Sigmoid colon (tissue), 7 donors: Measurements from ENCODE around the gene PIGV. TPM values are rescaled to one million over a fixed set of nuclear protein-coding genes. Genes with fewer than 3 reads are reported as not detected.
A peak's percentile ranks its signal among the peaks of the same experiment; 100 is the strongest.

ENCODE experiments used
- DNase-seq: peaks from one replicate; pipeline ENCODE4 v3.0.0-alpha.2; 2019
- H3K27ac ChIP-seq, 4 donors: fragments of 200-600 bp; sonication (generic); one replicate each; pipeline ENCODE4 v1.5.1; 2016 to 2019; ENCODE audit warnings: mild to moderate bottlenecking in 1 of 4
- H3K27me3 ChIP-seq, 3 donors: fragments of 200-600 bp; sonication (generic); one replicate each; pipeline ENCODE4 v1.5.1; 2019; ENCODE audit warnings: mild to moderate bottlenecking in 1 of 3
- H3K36me3 ChIP-seq, 4 donors: fragments of 200-600 bp; sonication (generic); one replicate each; pipeline ENCODE4 v1.5.1; 2016 to 2019
- H3K4me1 ChIP-seq, 4 donors: fragments of 200-600 bp; sonication (generic); one replicate each; pipeline ENCODE4 v1.5.1; 2017 to 2019
- H3K4me3 ChIP-seq, 4 donors: fragments of 200-600 bp; sonication (generic); one replicate each; pipeline ENCODE4 v1.5.1; 2017 to 2019; ENCODE audit warnings: mild to moderate bottlenecking in 2 of 4, moderate library complexity in 1 of 4
- H3K9me3 ChIP-seq, 4 donors: fragments of 200-600 bp in 3 of 4; sonication (generic) in 3 of 4; one replicate each; pipeline versions ENCODE4 v1.5.1 to v1.6.1; 2013 to 2019
- CTCF ChIP-seq, 4 experiments: fragments of 450-650 bp in 3 of 4; fragments of 200-600 bp in 1 of 4; IDR thresholded peaks; one replicate each; pipeline ENCODE4 v1.5.1; 2016 to 2019; ENCODE audit warnings: antibody characterized with exemption in 4 of 4, mild to moderate bottlenecking in 3 of 4, moderate library complexity in 2 of 4
- EP300 ChIP-seq, 4 donors: sonication (generic); formaldehyde crosslinking; IDR thresholded peaks; one replicate each; pipeline ENCODE4 v1.6.1; 2017; ENCODE audit warnings: antibody characterized with exemption in 4 of 4
- POLR2A ChIP-seq, 2 donors: fragments of 450-650 bp; IDR thresholded peaks; one replicate each; pipeline ENCODE4 v1.6.1; 2016; ENCODE audit warnings: antibody characterized with exemption in 2 of 2, mild to moderate bottlenecking in 2 of 2, moderate library complexity in 2 of 2
- POLR2AphosphoS5 ChIP-seq, 4 donors: sonication (generic); formaldehyde crosslinking; IDR thresholded peaks; one replicate each; pipeline ENCODE4 v1.6.1; 2017; ENCODE audit warnings: antibody characterized with exemption in 4 of 4
- WGBS, 2 donors: extraction: QIAGEN DNeasy Blood & Tissue Kit; methylation state at CpG; one replicate each; pipeline ENCODE4 v1.1.7; 2013; 5-methylcytosine and 5-hydroxymethylcytosine counted together
- intact Hi-C: fragments of 100-400 bp; cut with DNase I; formaldehyde crosslinking; loops from one replicate; pipeline ENCODE4 v1.15.1; 2023
- polyA plus RNA-seq, 3 donors: library from polyadenylated mRNA; stranded (reverse); fragments of 200-250 nt; gene quantifications; one replicate each; pipeline ENCODE4 v1.2.3, GENCODE V29; 2013
- total RNA-seq, 4 donors: library from RNA; depleted of rRNA; stranded (reverse); fragments of >200 nt; gene quantifications; one replicate each; pipeline ENCODE4 v1.1.0, GENCODE V29; 2016
- donor health status: healthy with polysubstance abuse.
- donor health status: Bipolar disorder and iron deficiency.
- donor health status: healthy.

The PIGV gene
- total and polyA plus RNA-seq, 7 donors, result 5.1 to 24.9 (median 11.5) TPM

GRCh38 chr1:26771285-26771642 is 16.5 kb upstream of the PIGV start:
- Histone ChIP-seq H3K36me3 (peaks cover 53 to 99% (median 57%) of the 10 kb centered on the region in 4 donors), H3K4me1 (peaks cover 0 to 58% (median 52%) of the 10 kb centered on the region in 4 donors), H3K27me3 (no peaks in the 10 kb centered on the region), H3K9me3 (no peaks in the 10 kb centered on the region), H3K27ac (peak overlapping the region; percentile 55 to 74 (median 68)), H3K4me3 (no peak overlapping the region)
- intact Hi-C loops, result no loop called here
- WGBS, 2 donors, result 67 to 69% methylated on average over 3 of the region's 3 CpGs
- TF ChIP-seq CTCF (IDR thresholded peaks at IDR 0.05) (no peak), EP300 (IDR thresholded peaks at IDR 0.05) (no peak), POLR2AphosphoS5 (IDR thresholded peaks at IDR 0.05) (no peak), POLR2A (IDR thresholded peaks at IDR 0.05) (no peak)
- DNase-seq, result no peak

DNA sequence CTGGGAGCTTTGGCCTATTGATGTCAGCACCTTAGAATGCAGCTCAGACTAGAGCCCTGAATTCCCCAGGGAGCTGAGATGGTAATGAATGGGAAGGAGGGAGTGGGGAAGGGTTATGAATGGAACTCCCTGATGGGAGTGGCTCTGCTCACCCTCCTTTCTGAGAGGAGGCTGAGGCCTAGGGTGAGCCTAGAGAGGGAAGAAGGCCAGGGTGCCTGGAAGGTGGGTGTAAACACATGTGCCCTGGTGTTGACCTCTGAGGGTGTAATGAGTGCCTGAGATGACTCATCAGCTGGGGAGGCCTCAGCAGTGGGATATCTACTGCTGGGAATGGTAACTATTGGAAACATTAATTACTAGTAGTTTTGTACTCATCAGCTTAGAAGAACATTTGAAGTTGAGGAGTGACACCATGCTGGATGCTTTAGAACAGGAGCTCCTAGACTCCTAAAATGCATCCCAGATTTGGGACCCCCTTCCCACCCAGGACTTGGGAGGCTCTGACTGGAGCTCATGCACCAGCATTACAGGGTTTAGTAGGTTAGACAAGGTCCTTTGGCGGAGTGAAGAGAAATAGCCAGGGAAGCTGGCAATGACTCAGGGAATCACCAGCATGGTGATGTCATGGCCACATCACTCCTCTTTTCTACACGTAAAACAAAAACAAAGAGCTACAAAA is 16.0 kb upstream of the PIGV start:
- peaks cover 0 to 58% (median 52%) of the 10 kb centered on the region in 4 donors for H3K4me1 ChIP-seq
- H3K27me3 ChIP-seq, result no peaks in the 10 kb centered on the region
- no peak for TF ChIP-seq CTCF (IDR thresholded peaks at IDR 0.05)
- TF ChIP-seq POLR2AphosphoS5 (IDR thresholded peaks at IDR 0.05), result peak in 1 of 4 donors; percentile 7
- peak overlapping the region; percentile 55 to 74 (median 68) for H3K27ac ChIP-seq
- no peak for DNase-seq
- no peaks in the 10 kb centered on the region for H3K9me3 ChIP-seq
- H3K36me3 ChIP-seq, result peaks cover 48 to 99% (median 55%) of the 10 kb centered on the region in 4 donors
- H3K4me3 ChIP-seq, result no peak overlapping the region
- intact Hi-C loops, result no loop called here
- WGBS, 2 donors, result 81 to 87% methylated on average over 2 of the region's 2 CpGs

- intact Hi-C loops, result no loop called here
- Histone ChIP-seq H3K4me3 (no peak overlapping the region), H3K27ac (peak overlapping the region; percentile 55 to 74 (median 68)), H3K4me1 (peaks cover 0 to 55% (median 51%) of the 10 kb centered on the region in 4 donors), H3K36me3 (peaks cover 39 to 99% (median 48%) of the 10 kb centered on the region in 4 donors), H3K9me3 (no peaks in the 10 kb centered on the region), H3K27me3 (no peaks in the 10 kb centered on the region)
- TF ChIP-seq POLR2AphosphoS5 (IDR thresholded peaks at IDR 0.05) (peak in 2 of 4 donors; percentile 7 to 39), CTCF (IDR thresholded peaks at IDR 0.05) (no peak)
- 89 to 91% methylated on average over 4 of the region's 4 CpGs for WGBS, 2 donors
- no peak for DNase-seq
These were observed 15.1 kb upstream of the PIGV start for GRCh38 chr1:26772687-26773086.

DNA sequence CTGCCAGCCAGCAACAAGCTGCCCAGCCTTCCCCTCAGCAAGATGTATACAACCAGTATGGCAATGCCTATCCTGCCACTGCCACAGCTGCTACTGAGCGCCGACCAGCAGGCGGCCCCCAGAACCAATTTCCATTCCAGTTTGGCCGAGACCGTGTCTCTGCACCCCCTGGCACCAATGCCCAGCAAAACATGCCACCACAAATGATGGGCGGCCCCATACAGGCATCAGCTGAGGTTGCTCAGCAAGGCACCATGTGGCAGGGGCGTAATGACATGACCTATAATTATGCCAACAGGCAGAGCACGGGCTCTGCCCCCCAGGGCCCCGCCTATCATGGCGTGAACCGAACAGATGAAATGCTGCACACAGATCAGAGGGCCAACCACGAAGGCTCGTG is 13.3 kb upstream of the PIGV start:
- Histone ChIP-seq H3K36me3 (peaks cover 35 to 100% (median 58%) of the 10 kb centered on the region in 4 donors), H3K27ac (peak overlapping the region in 2 of 4 donors; percentile 29 to 74), H3K27me3 (no peaks in the 10 kb centered on the region), H3K4me1 (peaks cover 0 to 41% (median 36%) of the 10 kb centered on the region in 4 donors), H3K9me3 (no peaks in the 10 kb centered on the region), H3K4me3 (no peak overlapping the region)
- 95% methylated on average over 13 of the region's 13 CpGs for WGBS, 2 donors
- intact Hi-C loops, result no loop called here
- no peak for DNase-seq
- TF ChIP-seq POLR2A (IDR thresholded peaks at IDR 0.05) (no peak), CTCF (IDR thresholded peaks at IDR 0.05) (no peak), POLR2AphosphoS5 (IDR thresholded peaks at IDR 0.05) (no peak), EP300 (IDR thresholded peaks at IDR 0.05) (no peak)
